ENCODE data around the gene HECTD4.

The HECTD4 gene

DNA sequence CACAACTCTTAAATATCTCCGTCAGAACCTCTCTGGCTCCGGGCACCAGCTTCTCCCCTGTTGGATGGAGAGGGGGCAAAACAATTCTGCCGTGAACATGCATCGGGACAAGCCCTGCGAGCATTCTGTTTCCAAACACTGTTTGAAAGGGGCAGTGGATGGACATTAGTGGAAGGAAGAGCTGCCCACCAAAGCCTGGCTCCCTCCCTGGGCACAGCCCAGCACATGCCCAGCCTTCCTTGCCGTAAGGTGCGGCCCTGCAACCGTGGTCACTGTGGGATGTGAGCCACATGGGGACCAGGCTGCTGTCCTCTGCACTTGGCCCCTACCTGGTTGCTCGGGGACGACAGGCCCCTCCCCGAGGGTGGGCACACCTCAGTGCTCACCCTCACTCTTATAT lies 202.9 kb downstream of the HECTD4 start:
- no peak for DNase-seq (ENCODE audit: low read depth)
- TF ChIP-seq CTCF (conservative IDR thresholded peaks at IDR 0.05; ENCODE audit: control insufficient read depth, insufficient read depth, low read depth, low read length), result no peak
- no peak overlapping the region for H3K4me3 ChIP-seq (ENCODE audit: control insufficient read depth, low read depth, low read length)

GRCh38 chr12:112178796-112179195 lies 203.4 kb downstream of the HECTD4 start:
- DNase-seq (ENCODE audit: low read depth), result no peak
- H3K4me3 ChIP-seq (ENCODE audit: control insufficient read depth, low read depth, low read length), result no peak overlapping the region
- TF ChIP-seq CTCF (conservative IDR thresholded peaks at IDR 0.05; ENCODE audit: control insufficient read depth, insufficient read depth, low read depth, low read length), result no peak

- TF ChIP-seq CTCF (conservative IDR thresholded peaks at IDR 0.05; ENCODE audit: control insufficient read depth, insufficient read depth, low read depth, low read length), result no peak
- DNase-seq (ENCODE audit: low read depth), result no peak
- H3K4me3 ChIP-seq (ENCODE audit: control insufficient read depth, low read depth, low read length), result no peak overlapping the region
Measured at GRCh38 chr12:112176321-112177010, 205.8 kb downstream of the HECTD4 start.

- no peak for DNase-seq (ENCODE audit: low read depth)
- H3K4me3 ChIP-seq (ENCODE audit: control insufficient read depth, low read depth, low read length), result no peak overlapping the region
- TF ChIP-seq CTCF (conservative IDR thresholded peaks at IDR 0.05; ENCODE audit: control insufficient read depth, insufficient read depth, low read depth, low read length), result no peak
Measured at GRCh38 chr12:112175361-112176155, 206.7 kb downstream of the HECTD4 start.

GRCh38 chr12:112172556-112173324 lies 209.5 kb downstream of the HECTD4 start:
- DNase-seq (ENCODE audit: low read depth), result no peak
- no peak for TF ChIP-seq CTCF (conservative IDR thresholded peaks at IDR 0.05; ENCODE audit: control insufficient read depth, insufficient read depth, low read depth, low read length)
- H3K4me3 ChIP-seq (ENCODE audit: control insufficient read depth, low read depth, low read length), result no peak overlapping the region

DNA sequence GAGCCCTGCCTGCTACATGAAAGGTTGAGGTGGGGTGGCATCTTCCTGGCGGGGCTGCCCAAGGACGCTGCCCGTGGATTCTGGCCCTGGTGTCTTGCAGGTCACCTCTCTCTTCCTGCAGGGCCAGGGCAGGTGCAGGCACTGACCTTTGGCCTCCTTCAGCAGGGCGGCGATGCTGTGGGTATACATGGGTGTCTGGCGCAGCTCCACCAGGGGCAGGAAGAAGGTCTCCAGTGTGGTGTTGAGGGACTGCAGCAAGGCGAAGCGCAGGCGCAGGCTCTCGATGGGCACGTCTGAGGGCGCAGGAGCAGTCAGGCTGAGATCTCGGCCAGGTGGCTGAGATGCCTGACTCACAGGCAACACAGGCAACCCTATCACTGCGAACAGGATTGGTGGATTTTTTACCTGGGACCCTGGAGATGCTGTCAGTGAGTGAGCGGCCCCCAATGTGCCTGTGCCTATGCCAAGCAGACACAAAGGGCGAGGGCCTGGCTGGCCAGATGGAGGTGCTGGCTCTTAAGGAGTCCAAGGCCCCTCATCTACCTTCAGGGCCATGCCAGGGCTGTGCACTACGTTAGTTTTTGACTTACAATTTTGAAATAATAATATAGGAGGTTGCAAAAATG lies 211.1 kb downstream of the HECTD4 start:
- H3K4me3 ChIP-seq (ENCODE audit: control insufficient read depth, low read depth, low read length), result no peak overlapping the region
- TF ChIP-seq CTCF (conservative IDR thresholded peaks at IDR 0.05; ENCODE audit: control insufficient read depth, insufficient read depth, low read depth, low read length), result no peak
- DNase-seq (ENCODE audit: low read depth), result no peak

Data from fibroblast of mammary gland (primary cell).